H1 (cell line): Measurements from ENCODE around the gene LSM3. TPM values are rescaled to one million over a fixed set of nuclear protein-coding genes. Genes with fewer than 3 reads are reported as not detected.

Experiments
- CTCF ChIA-PET: fragments of 300-600 bp; sonication (Branson Sonifier 250); formaldehyde crosslinking; loops from one replicate; lab custom pipeline; 2021; ENCODE audit not compliant: partially characterized antibody; lab: Charles Lee
- POLR2A ChIA-PET: fragments of 300-600 bp; sonication (Branson Sonifier 250); formaldehyde crosslinking; loops from one replicate; lab custom pipeline; 2021; ENCODE audit warnings: inconsistent platforms; ENCODE audit not compliant: partially characterized antibody; lab: Charles Lee
- DNase-seq, 2 experiments: peaks; one replicate each; pipeline versions ENCODE4 v3.0.0 to v3.0.0-alpha.2; 2010 to 2022; ENCODE audit warnings: low spot score in 2 of 2, low read depth in 1 of 2, mixed read lengths in 1 of 2
- FAIRE-seq: peaks from 2 replicates; lab custom pipeline; 2011; peaks lifted over from hg19 to GRCh38; lab: Jason Lieb, UNC
- H2AFZ ChIP-seq: 2 replicates; pipeline ENCODE4 v1.8.1; 2012; ENCODE audit warnings: low read length, inconsistent platforms
- H2AK5ac ChIP-seq: 2 replicates; pipeline ENCODE4 v1.6.1; 2013; ENCODE audit warnings: low read depth, low read length
- H2BK120ac ChIP-seq: replicated peaks from 2 replicates; pipeline ENCODE3; 2013; ENCODE audit warnings: low read depth, low read length, inconsistent platforms
- H2BK12ac ChIP-seq: 2 replicates; pipeline ENCODE4 v1.6.1; 2013; ENCODE audit warnings: low read depth, low read length
- H2BK15ac ChIP-seq: 2 replicates; pipeline ENCODE4 v1.6.1; 2013; ENCODE audit warnings: low read length
- H2BK20ac ChIP-seq: 2 replicates; pipeline ENCODE4 v1.6.1; 2013; ENCODE audit warnings: low read length
- H2BK5ac ChIP-seq: 2 replicates; pipeline ENCODE4 v1.6.1; 2013; ENCODE audit warnings: low read depth, low read length
- H3K14ac ChIP-seq: 2 replicates; pipeline ENCODE4 v1.6.1; 2013; ENCODE audit warnings: inconsistent platforms; ENCODE audit not compliant: insufficient read length
- H3K18ac ChIP-seq: 2 replicates; pipeline ENCODE4 v1.6.1; 2013; ENCODE audit warnings: low read length; ENCODE audit errors: extremely low read depth
- H3K23ac ChIP-seq: 2 replicates; pipeline ENCODE4 v1.6.1; 2013; ENCODE audit warnings: inconsistent platforms; ENCODE audit not compliant: insufficient read length
- H3K23me2 ChIP-seq: 2 replicates; pipeline ENCODE4 v1.6.1; 2013; ENCODE audit warnings: low read depth, low read length
- H3K27ac ChIP-seq: 2 replicates; pipeline ENCODE4 v1.6.1; 2011; ENCODE audit warnings: low read depth, low read length, inconsistent platforms
- H3K27me3 ChIP-seq, 4 experiments: replicated peaks in 1 of 4; 1 replicate in 1 of 4; 2 replicates in 3 of 4; pipeline versions ENCODE4 v1.6.1 to v1.8.1; 2011 to 2013; ENCODE audit warnings: low read length in 3 of 4, mild to moderate bottlenecking in 3 of 4, inconsistent platforms in 2 of 4, mixed read lengths in 2 of 4, moderate library complexity in 1 of 4; ENCODE audit not compliant: control insufficient read depth in 3 of 4, insufficient read depth in 3 of 4; ENCODE audit errors: extremely low read depth in 1 of 4
- H3K36me3 ChIP-seq, 4 experiments: 2 replicates each; pipeline versions ENCODE4 v1.6.1 to v1.8.1; 2011 to 2013; ENCODE audit warnings: mild to moderate bottlenecking in 4 of 4, low read length in 3 of 4, moderate library complexity in 2 of 4, control low read depth in 1 of 4, inconsistent platforms in 1 of 4; ENCODE audit not compliant: insufficient read depth in 4 of 4, control insufficient read depth in 2 of 4
- H3K4ac ChIP-seq: replicated peaks from 2 replicates; pipeline ENCODE3; 2013; ENCODE audit warnings: low read length, low read depth, mixed read lengths, inconsistent platforms; ENCODE audit not compliant: insufficient read length
- H3K4me1 ChIP-seq, 4 experiments: replicated peaks in 1 of 4; 1 replicate in 1 of 4; 2 replicates in 3 of 4; pipeline versions ENCODE4 v1.6.1 to v1.8.1; 2011 to 2013; ENCODE audit warnings: low read length in 3 of 4, inconsistent platforms in 2 of 4, mixed read lengths in 1 of 4; ENCODE audit not compliant: insufficient read depth in 4 of 4, control insufficient read depth in 3 of 4
- H3K4me2 ChIP-seq, 2 experiments: 2 replicates each; pipeline versions ENCODE4 v1.6.1 to v1.8.1; 2011 to 2013; ENCODE audit warnings: low read depth in 2 of 2, low read length in 2 of 2, control low read depth in 1 of 2, inconsistent platforms in 1 of 2, mild to moderate bottlenecking in 1 of 2; ENCODE audit not compliant: insufficient read depth in 1 of 2
- H3K4me3 ChIP-seq, 4 experiments: fragments of 200-600, 300-600 bp in 1 of 4; sonication (generic), shearing (Covaris generic), sonication (Bioruptor Twin) in 1 of 4; 2 replicates each; pipeline versions ENCODE4 v1.5.1 to v1.8.1; 2011 to 2016; ENCODE audit warnings: low read length in 4 of 4, low read depth in 3 of 4, control low read depth in 2 of 4, inconsistent platforms in 2 of 4, mild to moderate bottlenecking in 2 of 4, mixed read lengths in 1 of 4, moderate library complexity in 1 of 4; ENCODE audit not compliant: insufficient read depth in 2 of 4; ENCODE audit errors: extremely low read depth in 1 of 4
- H3K56ac ChIP-seq: replicated peaks from 2 replicates; pipeline ENCODE3; 2013; ENCODE audit warnings: low read depth, mild to moderate bottlenecking, mixed read lengths, low read length, inconsistent platforms; ENCODE audit not compliant: insufficient read length
- H3K79me1 ChIP-seq: 2 replicates; pipeline ENCODE4 v1.6.1; 2013; ENCODE audit warnings: low read depth, low read length, control low read depth
- H3K79me2 ChIP-seq, 2 experiments: 2 replicates each; pipeline versions ENCODE4 v1.6.1 to v1.8.1; 2012 to 2013; ENCODE audit warnings: low read length in 2 of 2, mild to moderate bottlenecking in 2 of 2, inconsistent platforms in 1 of 2; ENCODE audit not compliant: insufficient read depth in 2 of 2, control insufficient read depth in 1 of 2
- H3K9ac ChIP-seq, 4 experiments: replicated peaks in 1 of 4; 1 replicate in 1 of 4; 2 replicates in 3 of 4; pipeline versions ENCODE4 v1.6.1 to v1.8.1; 2011 to 2013; ENCODE audit warnings: low read depth in 3 of 4, low read length in 3 of 4, control low read depth in 2 of 4, mild to moderate bottlenecking in 2 of 4, moderate library complexity in 2 of 4, inconsistent platforms in 1 of 4; ENCODE audit errors: extremely low read depth in 1 of 4
- H3K9me3 ChIP-seq, 2 experiments: 2 replicates each; pipeline versions ENCODE4 v1.6.1 to v1.8.1; 2012 to 2013; ENCODE audit warnings: mild to moderate bottlenecking in 2 of 2, moderate library complexity in 2 of 2, control low read depth in 1 of 2, inconsistent platforms in 1 of 2, low read depth in 1 of 2, low read length in 1 of 2, mixed read lengths in 1 of 2; ENCODE audit not compliant: insufficient read depth in 2 of 2
- H4K20me1 ChIP-seq, 2 experiments: replicated peaks in 1 of 2; 2 replicates each; pipeline versions ENCODE3 to v1.8.1; 2011 to 2013; ENCODE audit warnings: inconsistent platforms in 2 of 2, low read length in 2 of 2, mild to moderate bottlenecking in 1 of 2; ENCODE audit not compliant: insufficient read depth in 2 of 2, control insufficient read depth in 1 of 2
- H4K5ac ChIP-seq: 2 replicates; pipeline ENCODE4 v1.6.1; 2013; ENCODE audit warnings: low read length, low read depth, mixed read lengths, inconsistent platforms; ENCODE audit not compliant: insufficient read length
- H4K8ac ChIP-seq: 2 replicates; pipeline ENCODE4 v1.8.0; 2013; ENCODE audit warnings: mild to moderate bottlenecking, moderate library complexity, low read length, inconsistent platforms; ENCODE audit not compliant: insufficient read depth; ENCODE audit errors: extremely low read depth
- H4K91ac ChIP-seq: replicated peaks from 2 replicates; pipeline ENCODE3; 2013; ENCODE audit warnings: low read length, mixed read lengths, inconsistent platforms; ENCODE audit not compliant: insufficient read length
- ASH2L ChIP-seq: fragments of 200-600, 300-600 bp; sonication (generic); IDR thresholded peaks from one replicate; pipeline ENCODE4 v1.7.1; 2017; ENCODE audit warnings: low read length
- BCL11A ChIP-seq, 2 experiments: IDR thresholded peaks; one replicate each; pipeline ENCODE4 v1.6.1; 2011; ENCODE audit warnings: low read depth in 2 of 2, low read length in 2 of 2, mild to moderate bottlenecking in 2 of 2
- CREB1 ChIP-seq: IDR thresholded peaks from 2 replicates; pipeline ENCODE4 v1.6.1; 2012; ENCODE audit warnings: inconsistent platforms
- JUN ChIP-seq: IDR thresholded peaks from 2 replicates; pipeline ENCODE4 v1.6.1; 2011; ENCODE audit warnings: low read depth, mild to moderate bottlenecking, improper control_type of control experiment, low read length
- RFX5 ChIP-seq: IDR thresholded peaks from 2 replicates; pipeline ENCODE4 v1.6.1; 2011; ENCODE audit warnings: low read depth, low read length, improper control_type of control experiment, borderline replicate concordance
- RXRA ChIP-seq: IDR thresholded peaks from 2 replicates; pipeline ENCODE4 v1.6.1; 2011; ENCODE audit warnings: low read depth, mild to moderate bottlenecking, low read length, moderate library complexity; ENCODE audit not compliant: insufficient read depth
- TEAD4 ChIP-seq: IDR thresholded peaks from 2 replicates; pipeline ENCODE4 v1.6.1; 2012; ENCODE audit warnings: low read depth, low read length, inconsistent platforms, mixed read lengths
- WGBS, 2 experiments: shearing (Covaris generic) in 1 of 2; methylation state at CpG; one replicate each; pipeline versions ENCODE4 v1.1.6 to v1.1.7; 2013 to 2015; ENCODE audit warnings: low lambda C conversion rate in 2 of 2, mixed read lengths in 2 of 2, inconsistent platforms in 1 of 2, low coverage in 1 of 2, missing lambda C conversion rate in 1 of 2; ENCODE audit not compliant: insufficient replicate concordance in 2 of 2, insufficient coverage in 1 of 2, insufficient read length in 1 of 2; ENCODE audit errors: extremely low coverage in 1 of 2, missing lambda C conversion rate in 1 of 2; 5-methylcytosine and 5-hydroxymethylcytosine counted together
- polyA plus RNA-seq, 7 experiments: library from polyadenylated mRNA; depleted of rRNA in 3 of 7; stranded (reverse) in 5 of 7; unstranded in 2 of 7; fragments of >200 nt in 5 of 7; fragments of 200-250 nt in 2 of 7; gene quantifications; 1 replicate in 5 of 7; 2 replicates in 1 of 7; 4 replicates in 1 of 7; pipeline versions ENCODE4 v1.2.1 to v1.2.3, GENCODE V29; 2011 to 2013; ENCODE audit warnings: missing spikeins in 2 of 7, mixed read lengths in 2 of 7
- total RNA-seq: library from RNA; stranded (reverse); fragmentation: NEBNext Ultra II Directional; extraction: Animal tissue kit (Norgen Biotek cat#: 25700); gene quantifications from 2 replicates; pipeline ENCODE4 v1.2.1, GENCODE V29; 2021

LSM3 gene
- total and polyA plus RNA-seq, 2 of the 8 experiments (the other 6 are each of a cell fraction or from before 2014, with no cell fraction given): 7.1 to 25.4 TPM

GRCh38 chr3:14188041-14188754 is 9.6 kb downstream of the LSM3 start:
- POLR2A ChIA-PET: interaction anchor here (1.5 to 3.2 kb wide), 2 partner anchors 9 kb away, joined by 5 to 10 read pairs; no protein-coding TSS in a partner anchor
- TF ChIP-seq JUN (no peak), BCL11A (IDR thresholded peaks at IDR 0.05; ENCODE audit: low read depth in 2 of 2, low read length in 2 of 2) (no peak), RXRA (no peak), CREB1 (no peak), TEAD4 (no peak), RFX5 (no peak), ASH2L (no peak)
- Histone ChIP-seq H3K14ac (no peak overlapping the region), H2BK20ac (no peak overlapping the region), H3K79me2 (peaks cover 0 to 36% of the 10 kb centered on the region in 2 experiments; a peak in 3 of 4 replicates), H3K27ac (no peak overlapping the region), H3K23me2 (no peaks in the 10 kb centered on the region), H3K36me3 (peaks cover 3 to 31% (median 14%) of the 10 kb centered on the region in 4 experiments; a peak in 7 of 8 replicates), H4K20me1 (peaks cover 0 to 2% of the 10 kb centered on the region in 2 experiments), H3K56ac (no peak overlapping the region), H3K79me1 (0 out of 2 replicates have a peak, but pooled peaks cover 3% of the 10 kb centered on the region), H2BK120ac (no peak overlapping the region), H3K4ac (no peak overlapping the region), H3K27me3 (peaks cover 0 to 1% (median 0%) of the 10 kb centered on the region in 4 experiments; a peak in 1 of 7 replicates), H3K4me3 (no peak overlapping the region), H2BK5ac (no peak overlapping the region), H3K23ac (no peak overlapping the region), H3K4me2 (no peak overlapping the region), H2AK5ac (no peak overlapping the region), H3K4me1 (no peaks in the 10 kb centered on the region), H4K91ac (no peak overlapping the region), H3K9me3 (no peaks in the 10 kb centered on the region), H4K8ac (no peak overlapping the region), H3K18ac (no peak overlapping the region), H3K9ac (no peak overlapping the region), H2AFZ (no peak overlapping the region), H2BK12ac (no peak overlapping the region), H4K5ac (no peak overlapping the region), H2BK15ac (no peak overlapping the region)
- 86% methylated on average over 4 of the region's 4 CpGs; no CpG with 5 or more reads in 1 of the 2 experiments for WGBS, 2 experiments
- DNase-seq (no peak), FAIRE-seq (no peak)
- CTCF ChIA-PET: interaction anchor here (0.7 to 1.0 kb wide), 3 partner anchors 16 to 347 kb away, joined by 3 read pairs; no protein-coding TSS in a partner anchor
